HG02938 (cell line): ENCODE measurements around the gene TXNL4A.

Experiments
- ATAC-seq: cut with Tn5 transposase; IDR thresholded peaks from one replicate; pipeline ENCODE4 v1.9.1; 2021; ENCODE audit warnings: mild to moderate bottlenecking, moderate library complexity; ENCODE audit not compliant: unreplicated experiment

The TXNL4A gene

GRCh38 chr18:79949697-79950487 is 38.5 kb downstream of the TXNL4A start:
- peak; percentile 28 for ATAC-seq

- ATAC-seq = no peak
Measured at GRCh38 chr18:79948719-79949411, 39.5 kb downstream of the TXNL4A start.

- no peak for ATAC-seq
Measured at GRCh38 chr18:79947881-79948610, 40.3 kb downstream of the TXNL4A start.

GRCh38 chr18:79947054-79947755 is 41.2 kb downstream of the TXNL4A start:
- no peak for ATAC-seq

GRCh38 chr18:79945118-79946042 is 43.0 kb downstream of the TXNL4A start:
- no peak for ATAC-seq

- no peak for ATAC-seq
Measured at GRCh38 chr18:79944746-79945117, 43.6 kb downstream of the TXNL4A start.

- ATAC-seq = no peak
Measured at GRCh38 chr18:79944126-79944731, 44.1 kb downstream of the TXNL4A start.

- ATAC-seq = no peak
Measured at GRCh38 chr18:79943608-79944125, 44.7 kb downstream of the TXNL4A start.

- ATAC-seq = no peak
Measured at GRCh38 chr18:79942786-79943607, 45.4 kb downstream of the TXNL4A start.

- ATAC-seq = no peak
Measured at GRCh38 chr18:79942211-79942610, 46.2 kb downstream of the TXNL4A start.

- ATAC-seq = no peak
Measured at GRCh38 chr18:79941473-79942119, 46.8 kb downstream of the TXNL4A start.

GRCh38 chr18:79940814-79941472 is 47.4 kb downstream of the TXNL4A start:
- ATAC-seq = no peak

- ATAC-seq = no peak
Measured at GRCh38 chr18:79940126-79940813, 48.1 kb downstream of the TXNL4A start.

- ATAC-seq = no peak
Measured at GRCh38 chr18:79939096-79939495, 49.3 kb downstream of the TXNL4A start.

- ATAC-seq = no peak
Measured at GRCh38 chr18:79938196-79938595, 50.2 kb downstream of the TXNL4A start.

- no peak for ATAC-seq
Measured at GRCh38 chr18:79937103-79937860, 51.1 kb downstream of the TXNL4A start.
